C1 segment of cervical spinal cord (tissue), 14 donors: ENCODE data around the gene CYREN.
A peak's percentile ranks its signal among the peaks of the same experiment; 100 is the strongest.

Experiments
- DNase-seq, 14 donors: peaks; one replicate each; lab custom pipeline; 2025; lab: John Stamatoyannopoulos, UW

CYREN gene

GRCh38 chr7:135197906-135198655, 27.6 kb upstream of the CYREN start:
- no peak for DNase-seq

- DNase-seq: no peak
Measured at GRCh38 chr7:135197343-135197742, 26.8 kb upstream of the CYREN start.

- DNase-seq: no peak
Measured at GRCh38 chr7:135195968-135196629, 25.6 kb upstream of the CYREN start.

- no peak for DNase-seq
Measured at GRCh38 chr7:135195156-135195555, 24.6 kb upstream of the CYREN start.

- DNase-seq: no peak
Measured at GRCh38 chr7:135194494-135195095, 24.1 kb upstream of the CYREN start.

- no peak for DNase-seq
Measured at GRCh38 chr7:135193615-135194081, 23.1 kb upstream of the CYREN start.

- DNase-seq: no peak
Measured at GRCh38 chr7:135192914-135193536, 22.5 kb upstream of the CYREN start.

- no peak for DNase-seq
Measured at GRCh38 chr7:135190703-135191102, 20.2 kb upstream of the CYREN start.

GRCh38 chr7:135189961-135190360, 19.5 kb upstream of the CYREN start:
- no peak for DNase-seq

- DNase-seq: peak in 1 of 14 donors; percentile 69
Measured at GRCh38 chr7:135189221-135189662, 18.7 kb upstream of the CYREN start.

- DNase-seq: no peak
Measured at GRCh38 chr7:135188298-135188984, 17.9 kb upstream of the CYREN start.

- no peak for DNase-seq
Measured at GRCh38 chr7:135186841-135187253, 16.3 kb upstream of the CYREN start.

- DNase-seq: no peak
Measured at GRCh38 chr7:135186261-135186540, 15.7 kb upstream of the CYREN start.

- DNase-seq: peak in 1 of 14 donors; percentile 95
Measured at GRCh38 chr7:135185471-135186260, 15.2 kb upstream of the CYREN start.

- no peak for DNase-seq
Measured at GRCh38 chr7:135184254-135184841, 13.8 kb upstream of the CYREN start.

GRCh38 chr7:135183478-135183877, 13.0 kb upstream of the CYREN start:
- DNase-seq: no peak

- DNase-seq: no peak
Measured at GRCh38 chr7:135181929-135182678, 11.6 kb upstream of the CYREN start.

- DNase-seq: no peak
Measured at GRCh38 chr7:135181261-135181928, 10.9 kb upstream of the CYREN start.

- DNase-seq: no peak
Measured at GRCh38 chr7:135180122-135180521, 9.6 kb upstream of the CYREN start.
